Neural cell (in vitro differentiated cells): ENCODE measurements around the gene APOD. TPM values are rescaled to one million over a fixed set of nuclear protein-coding genes. Genes with fewer than 3 reads are reported as not detected.

Experiments used
- H2AFZ ChIP-seq: fragments of 200-600, 300-800 bp; sonication (generic), shearing (Covaris generic); 2 replicates; pipeline ENCODE4 v1.6.0; 2014; ENCODE audit warnings: low read depth, mild to moderate bottlenecking, antibody characterized with exemption, low read length, moderate library complexity
- H3F3A ChIP-seq: fragments of 200-600 bp; shearing (Covaris generic); 2 replicates; pipeline ENCODE4 v1.6.1; 2016; ENCODE audit warnings: mild to moderate bottlenecking, moderate library complexity, mixed read lengths, antibody characterized with exemption, low read length; ENCODE audit not compliant: insufficient read depth, poor library complexity, severe bottlenecking
- H3K27ac ChIP-seq: fragments of 200-600, 300-800 bp; sonication (generic), shearing (Covaris generic); 2 replicates; pipeline ENCODE4 v1.5.1; 2014; ENCODE audit warnings: mild to moderate bottlenecking, low read length, moderate library complexity
- H3K27me3 ChIP-seq: fragments of 300-800, 200-600 bp; sonication (generic), shearing (Covaris generic); 2 replicates; pipeline ENCODE4 v1.6.0; 2014; ENCODE audit warnings: mild to moderate bottlenecking, low read depth, low read length, moderate library complexity; ENCODE audit not compliant: insufficient read depth
- H3K36me3 ChIP-seq: fragments of 300-800, 200-600 bp; sonication (generic), shearing (Covaris generic); 2 replicates; pipeline ENCODE4 v1.5.1; 2014; ENCODE audit warnings: mild to moderate bottlenecking, antibody characterized with exemption, low read length, moderate library complexity; ENCODE audit not compliant: insufficient read depth
- H3K4me2 ChIP-seq: fragments of 300-800, 200-600 bp; sonication (generic), shearing (Covaris generic); 2 replicates; pipeline ENCODE4 v1.6.0; 2014; ENCODE audit warnings: mild to moderate bottlenecking, low read length
- H3K4me3 ChIP-seq: fragments of 300-800, 200-600 bp; sonication (generic), shearing (Covaris generic); 2 replicates; pipeline ENCODE4 v1.5.1; 2014; ENCODE audit warnings: mild to moderate bottlenecking, low read length, moderate library complexity
- H3K79me2 ChIP-seq: fragments of 200-600 bp; shearing (Covaris generic); replicated peaks from 2 replicates; pipeline ENCODE4 v1.6.0; 2014; ENCODE audit warnings: mild to moderate bottlenecking, low read length, moderate library complexity; ENCODE audit not compliant: insufficient read depth
- H3K9ac ChIP-seq: fragments of 300-800, 200-600 bp; sonication (generic), shearing (Covaris generic); 2 replicates; pipeline ENCODE4 v1.6.1; 2016; ENCODE audit warnings: mild to moderate bottlenecking, low read length, mixed read lengths
- H3K9me2 ChIP-seq: fragments of 200-600 bp; shearing (Covaris generic); 2 replicates; pipeline ENCODE4 v1.6.1; 2016; ENCODE audit warnings: mild to moderate bottlenecking, low read length, mixed read lengths; ENCODE audit not compliant: insufficient read depth
- H3K9me3 ChIP-seq: fragments of 200-600, 300-800 bp; sonication (generic), shearing (Covaris generic); 2 replicates; pipeline ENCODE4 v1.6.1; 2016; ENCODE audit warnings: mild to moderate bottlenecking, mixed run types, low read length, moderate library complexity, mixed read lengths
- H4K20me1 ChIP-seq: fragments of 200-600 bp; shearing (Covaris generic); 2 replicates; pipeline ENCODE4 v1.6.1; 2016; ENCODE audit warnings: mild to moderate bottlenecking, mixed run types; ENCODE audit not compliant: insufficient read depth
- EP300 ChIP-seq: fragments of 450-650 bp; conservative IDR thresholded peaks from 2 replicates; pipeline ENCODE4 v1.6.1; 2014; ENCODE audit warnings: antibody characterized with exemption, mild to moderate bottlenecking, moderate library complexity; ENCODE audit not compliant: poor library complexity, severe bottlenecking
- EZH2 ChIP-seq: fragments of 200-600, 300-800 bp; shearing (Covaris generic), sonication (generic); IDR thresholded peaks from 2 replicates; pipeline ENCODE4 v1.6.1; 2014; ENCODE audit warnings: antibody characterized with exemption, low read length, borderline replicate concordance, mild to moderate bottlenecking; ENCODE audit not compliant: insufficient read depth, poor library complexity, severe bottlenecking
- MXI1 ChIP-seq: fragments of 450-650 bp; conservative IDR thresholded peaks from 2 replicates; pipeline ENCODE4 v1.6.1; 2014; ENCODE audit warnings: antibody characterized with exemption, mild to moderate bottlenecking; ENCODE audit not compliant: poor library complexity, severe bottlenecking
- POLR2AphosphoS5 ChIP-seq: IDR thresholded peaks from 2 replicates; pipeline ENCODE4 v1.6.1; 2012
- RAD21 ChIP-seq: fragments of 450-650 bp; conservative IDR thresholded peaks from 2 replicates; pipeline ENCODE4 v1.6.1; 2014; ENCODE audit warnings: antibody characterized with exemption, mild to moderate bottlenecking, moderate library complexity
- SMC3 ChIP-seq: fragments of 450-650 bp; conservative IDR thresholded peaks from 2 replicates; pipeline ENCODE4 v1.6.1; 2014; ENCODE audit warnings: antibody characterized with exemption, mild to moderate bottlenecking, moderate library complexity; ENCODE audit not compliant: poor library complexity
- TAF1 ChIP-seq: IDR thresholded peaks from 2 replicates; pipeline ENCODE4 v1.6.1; 2012; ENCODE audit warnings: low read depth
- polyA plus RNA-seq: library from polyadenylated mRNA; depleted of rRNA; stranded (reverse); fragments of >200 nt; gene quantifications from 2 replicates; pipeline ENCODE4 v1.2.3, GENCODE V29; 2014
- TF ChIP-seq, protein P1 (sequence below): IDR thresholded peaks from 2 replicates; pipeline ENCODE4 v1.6.1; 2012; ENCODE audit warnings: borderline replicate concordance
- TF ChIP-seq, protein P2 (sequence below): fragments of 450-650 bp; IDR thresholded peaks from 2 replicates; pipeline ENCODE4 v1.5.1; 2014; ENCODE audit warnings: antibody characterized with exemption, mild to moderate bottlenecking, moderate library complexity; ENCODE audit not compliant: poor library complexity, severe bottlenecking

APOD gene
- polyA plus RNA-seq, 1 donor from 2014 or later = not detected

DNA sequence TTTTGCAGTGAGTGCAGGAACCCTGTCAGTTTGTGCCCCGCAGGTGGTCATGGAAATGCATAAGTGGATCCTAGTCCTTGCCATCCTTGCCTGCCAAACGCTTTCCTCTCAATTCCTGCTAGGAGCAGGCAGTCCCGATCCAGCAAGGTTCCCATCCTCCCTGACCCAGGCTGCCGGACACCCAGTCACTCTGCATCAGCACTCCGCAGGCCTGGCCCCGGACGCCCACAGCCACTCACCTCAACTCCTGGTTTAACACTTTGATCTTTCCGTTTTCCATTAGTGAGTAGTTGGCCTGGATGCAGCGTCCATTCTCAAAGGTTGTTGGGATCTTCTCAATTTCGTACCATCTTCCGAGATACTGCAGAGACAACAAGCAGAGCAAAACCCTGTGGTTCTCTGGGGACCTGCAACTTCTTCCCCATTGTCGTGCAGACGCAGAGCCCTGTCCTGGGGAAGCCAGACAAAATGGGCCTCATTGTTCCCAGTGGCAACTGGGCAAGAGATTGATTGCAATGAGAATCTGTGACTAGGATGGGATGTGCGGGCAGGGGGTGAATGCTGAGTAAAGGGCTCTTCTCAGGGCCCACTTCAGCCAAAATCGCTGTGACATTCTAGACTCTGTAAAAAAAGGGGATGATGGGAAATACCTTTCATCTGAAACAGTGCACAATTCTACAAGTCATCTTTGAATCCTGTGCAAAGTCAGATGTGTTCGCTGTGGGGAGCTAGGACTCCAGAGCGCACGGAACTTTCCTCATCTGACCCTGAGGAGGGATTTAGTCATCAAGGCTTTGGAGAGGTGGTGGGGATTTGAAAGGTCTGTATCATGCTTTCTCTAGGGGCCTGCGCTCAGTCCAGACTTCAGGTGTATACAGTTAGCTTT, 9.9 kb downstream of the APOD start:
- Histone ChIP-seq H3K79me2 (no peaks in the 10 kb centered on the region), H3K9me2 (no peaks in the 10 kb centered on the region), H3K27ac (no peak overlapping the region), H3K9me3 (no peaks in the 10 kb centered on the region), H2AFZ (no peak overlapping the region), H3K9ac (no peak overlapping the region), H3F3A (no peaks in the 10 kb centered on the region), H4K20me1 (no peaks in the 10 kb centered on the region), H3K4me3 (no peak overlapping the region), H3K27me3 (no peaks in the 10 kb centered on the region), H3K36me3 (no peaks in the 10 kb centered on the region), H3K4me2 (no peak overlapping the region)
- TF ChIP-seq MXI1 (no peak), EZH2 (no peak), POLR2AphosphoS5 (no peak)
- TF ChIP-seq, protein P1, sequence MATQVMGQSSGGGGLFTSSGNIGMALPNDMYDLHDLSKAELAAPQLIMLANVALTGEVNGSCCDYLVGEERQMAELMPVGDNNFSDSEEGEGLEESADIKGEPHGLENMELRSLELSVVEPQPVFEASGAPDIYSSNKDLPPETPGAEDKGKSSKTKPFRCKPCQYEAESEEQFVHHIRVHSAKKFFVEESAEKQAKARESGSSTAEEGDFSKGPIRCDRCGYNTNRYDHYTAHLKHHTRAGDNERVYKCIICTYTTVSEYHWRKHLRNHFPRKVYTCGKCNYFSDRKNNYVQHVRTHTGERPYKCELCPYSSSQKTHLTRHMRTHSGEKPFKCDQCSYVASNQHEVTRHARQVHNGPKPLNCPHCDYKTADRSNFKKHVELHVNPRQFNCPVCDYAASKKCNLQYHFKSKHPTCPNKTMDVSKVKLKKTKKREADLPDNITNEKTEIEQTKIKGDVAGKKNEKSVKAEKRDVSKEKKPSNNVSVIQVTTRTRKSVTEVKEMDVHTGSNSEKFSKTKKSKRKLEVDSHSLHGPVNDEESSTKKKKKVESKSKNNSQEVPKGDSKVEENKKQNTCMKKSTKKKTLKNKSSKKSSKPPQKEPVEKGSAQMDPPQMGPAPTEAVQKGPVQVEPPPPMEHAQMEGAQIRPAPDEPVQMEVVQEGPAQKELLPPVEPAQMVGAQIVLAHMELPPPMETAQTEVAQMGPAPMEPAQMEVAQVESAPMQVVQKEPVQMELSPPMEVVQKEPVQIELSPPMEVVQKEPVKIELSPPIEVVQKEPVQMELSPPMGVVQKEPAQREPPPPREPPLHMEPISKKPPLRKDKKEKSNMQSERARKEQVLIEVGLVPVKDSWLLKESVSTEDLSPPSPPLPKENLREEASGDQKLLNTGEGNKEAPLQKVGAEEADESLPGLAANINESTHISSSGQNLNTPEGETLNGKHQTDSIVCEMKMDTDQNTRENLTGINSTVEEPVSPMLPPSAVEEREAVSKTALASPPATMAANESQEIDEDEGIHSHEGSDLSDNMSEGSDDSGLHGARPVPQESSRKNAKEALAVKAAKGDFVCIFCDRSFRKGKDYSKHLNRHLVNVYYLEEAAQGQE = no peak
- TF ChIP-seq, protein P2, sequence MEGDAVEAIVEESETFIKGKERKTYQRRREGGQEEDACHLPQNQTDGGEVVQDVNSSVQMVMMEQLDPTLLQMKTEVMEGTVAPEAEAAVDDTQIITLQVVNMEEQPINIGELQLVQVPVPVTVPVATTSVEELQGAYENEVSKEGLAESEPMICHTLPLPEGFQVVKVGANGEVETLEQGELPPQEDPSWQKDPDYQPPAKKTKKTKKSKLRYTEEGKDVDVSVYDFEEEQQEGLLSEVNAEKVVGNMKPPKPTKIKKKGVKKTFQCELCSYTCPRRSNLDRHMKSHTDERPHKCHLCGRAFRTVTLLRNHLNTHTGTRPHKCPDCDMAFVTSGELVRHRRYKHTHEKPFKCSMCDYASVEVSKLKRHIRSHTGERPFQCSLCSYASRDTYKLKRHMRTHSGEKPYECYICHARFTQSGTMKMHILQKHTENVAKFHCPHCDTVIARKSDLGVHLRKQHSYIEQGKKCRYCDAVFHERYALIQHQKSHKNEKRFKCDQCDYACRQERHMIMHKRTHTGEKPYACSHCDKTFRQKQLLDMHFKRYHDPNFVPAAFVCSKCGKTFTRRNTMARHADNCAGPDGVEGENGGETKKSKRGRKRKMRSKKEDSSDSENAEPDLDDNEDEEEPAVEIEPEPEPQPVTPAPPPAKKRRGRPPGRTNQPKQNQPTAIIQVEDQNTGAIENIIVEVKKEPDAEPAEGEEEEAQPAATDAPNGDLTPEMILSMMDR = no peak

DNA sequence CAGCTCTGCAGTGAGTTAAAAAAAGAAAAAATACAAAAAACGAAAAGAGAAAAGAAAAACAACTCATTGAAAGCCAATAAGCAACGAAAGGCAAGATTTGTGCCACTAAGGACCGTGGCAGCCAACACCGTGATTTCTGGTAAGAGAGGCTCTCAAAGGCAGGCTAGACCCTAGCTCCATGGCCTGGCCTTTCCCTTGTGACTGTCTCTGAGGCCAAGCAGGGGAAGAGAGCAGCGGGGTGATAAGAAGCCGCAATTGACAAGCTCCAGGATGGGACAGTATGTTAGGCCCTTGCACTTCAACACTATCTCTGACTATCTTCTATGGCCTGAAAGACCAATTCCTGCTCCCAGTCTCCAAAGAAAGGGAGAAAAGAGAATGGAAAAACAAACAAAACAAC, 12.4 kb downstream of the APOD start:
- no peaks in the 10 kb centered on the region for H3K36me3 ChIP-seq
- no peaks in the 10 kb centered on the region for H3K9me3 ChIP-seq
- H2AFZ ChIP-seq = no peak overlapping the region
- no peaks in the 10 kb centered on the region for H4K20me1 ChIP-seq
- H3K27ac ChIP-seq = no peak overlapping the region
- no peak overlapping the region for H3K4me3 ChIP-seq
- no peaks in the 10 kb centered on the region for H3F3A ChIP-seq
- no peak overlapping the region for H3K9ac ChIP-seq
- no peaks in the 10 kb centered on the region for H3K79me2 ChIP-seq
- H3K27me3 ChIP-seq = no peaks in the 10 kb centered on the region
- no peak overlapping the region for H3K4me2 ChIP-seq
- TF ChIP-seq RAD21 = no peak
- no peak for TF ChIP-seq EP300
- TF ChIP-seq, protein P2 = no peak
- TF ChIP-seq EZH2 = no peak
- TF ChIP-seq TAF1 = no peak
- no peak for TF ChIP-seq SMC3
- TF ChIP-seq, protein P1 = no peak
- no peak for TF ChIP-seq MXI1
- TF ChIP-seq POLR2AphosphoS5 = no peak
- no peaks in the 10 kb centered on the region for H3K9me2 ChIP-seq
